ENCODE measurements around the gene C1QTNF5. TPM values are rescaled to one million over a fixed set of nuclear protein-coding genes. Genes with fewer than 3 reads are reported as not detected.

The C1QTNF5 gene
- total and polyA plus RNA-seq, 5 donors from 2014 or later = not detected

GRCh38 chr11:119342023-119342300, 1.3 kb upstream of the C1QTNF5 start:
- H3K9me3 ChIP-seq (ENCODE audit: control insufficient read depth in 2 of 2, low read length in 2 of 2) = no peaks in the 10 kb centered on the region
- DNase-seq = no peak
- H3K9me3 Mint-ChIP-seq = peaks cover 0 to 7% (median 0%) of the 10 kb centered on the region in 7 donors
- no peaks in the 10 kb centered on the region for H3K36me3 ChIP-seq (ENCODE audit: control insufficient read depth, insufficient read depth, low read length)
- no peak overlapping the region for H3K27ac ChIP-seq (ENCODE audit: insufficient read depth, low read length, poor library complexity, severe bottlenecking)
- peaks cover 59% of the 10 kb centered on the region for H3K27me3 Mint-ChIP-seq
- peaks cover 7% of the 10 kb centered on the region for H3K36me3 Mint-ChIP-seq
- peaks cover 25% of the 10 kb centered on the region for H3K4me1 ChIP-seq (ENCODE audit: control insufficient read depth, insufficient read depth, low read length, poor library complexity, severe bottlenecking)
- H3K27ac Mint-ChIP-seq = no peak overlapping the region
- peaks cover 4% of the 10 kb centered on the region for H3K27me3 ChIP-seq (ENCODE audit: control insufficient read depth, insufficient read depth, low read length)
- no peak for ATAC-seq (ENCODE audit: low read depth in 2 of 2)
- no peak overlapping the region for H3K4me3 ChIP-seq (ENCODE audit: low read depth, low read length)
- no peak overlapping the region for H3K4me3 Mint-ChIP-seq
- peaks cover 5 to 28% (median 14%) of the 10 kb centered on the region in 4 donors for H3K4me1 Mint-ChIP-seq

- Mint-ChIP-seq H3K27me3 (peaks cover 55% of the 10 kb centered on the region), H3K4me1 (peaks cover 5 to 34% (median 17%) of the 10 kb centered on the region in 4 donors), H3K36me3 (peaks cover 9% of the 10 kb centered on the region), H3K9me3 (peaks cover 0 to 5% (median 0%) of the 10 kb centered on the region in 7 donors), H3K4me3 (peak overlapping the region; percentile 15 to 52 (median 20)), H3K27ac (no peak overlapping the region)
- Histone ChIP-seq H3K9me3 (ENCODE audit: control insufficient read depth in 2 of 2, low read length in 2 of 2) (no peaks in the 10 kb centered on the region), H3K4me3 (ENCODE audit: low read depth, low read length) (no peak overlapping the region), H3K27me3 (ENCODE audit: control insufficient read depth, insufficient read depth, low read length) (peaks cover 4% of the 10 kb centered on the region), H3K4me1 (ENCODE audit: control insufficient read depth, insufficient read depth, low read length, poor library complexity, severe bottlenecking) (peaks cover 25% of the 10 kb centered on the region), H3K36me3 (ENCODE audit: control insufficient read depth, insufficient read depth, low read length) (no peaks in the 10 kb centered on the region), H3K27ac (ENCODE audit: insufficient read depth, low read length, poor library complexity, severe bottlenecking) (no peak overlapping the region)
- no peak for DNase-seq
- no peak for ATAC-seq (ENCODE audit: low read depth in 2 of 2)
Observed at GRCh38 chr11:119341222-119342022, 739 bp upstream of the C1QTNF5 start.

- DNase-seq = no peak
- H3K4me1 ChIP-seq (ENCODE audit: control insufficient read depth, insufficient read depth, low read length, poor library complexity, severe bottlenecking) = peaks cover 32% of the 10 kb centered on the region
- H3K27me3 ChIP-seq (ENCODE audit: control insufficient read depth, insufficient read depth, low read length) = peaks cover 4% of the 10 kb centered on the region
- Mint-ChIP-seq H3K4me3 (peak overlapping the region in 2 of 4 donors; percentile 65 to 66), H3K27ac (no peak overlapping the region), H3K9me3 (peaks cover 0 to 5% (median 0%) of the 10 kb centered on the region in 7 donors), H3K4me1 (peaks cover 5 to 49% (median 26%) of the 10 kb centered on the region in 4 donors), H3K36me3 (peaks cover 11% of the 10 kb centered on the region), H3K27me3 (peaks cover 46% of the 10 kb centered on the region)
- H3K9me3 ChIP-seq (ENCODE audit: control insufficient read depth in 2 of 2, low read length in 2 of 2) = no peaks in the 10 kb centered on the region
- H3K4me3 ChIP-seq (ENCODE audit: low read depth, low read length) = no peak overlapping the region
- no peak for ATAC-seq (ENCODE audit: low read depth in 2 of 2)
- H3K27ac ChIP-seq (ENCODE audit: insufficient read depth, low read length, poor library complexity, severe bottlenecking) = no peak overlapping the region
- H3K36me3 ChIP-seq (ENCODE audit: control insufficient read depth, insufficient read depth, low read length) = no peaks in the 10 kb centered on the region
Observed at GRCh38 chr11:119339589-119340334, 921 bp downstream of the C1QTNF5 start.

GRCh38 chr11:119338965-119339588, 1.6 kb downstream of the C1QTNF5 start:
- Mint-ChIP-seq H3K4me3 (peak overlapping the region in 3 of 4 donors; percentile 54 to 66 (median 65)), H3K4me1 (peaks cover 8 to 53% (median 29%) of the 10 kb centered on the region in 4 donors), H3K27ac (no peak overlapping the region), H3K9me3 (peaks cover 0 to 5% (median 0%) of the 10 kb centered on the region in 7 donors), H3K36me3 (peaks cover 11% of the 10 kb centered on the region), H3K27me3 (peaks cover 47% of the 10 kb centered on the region)
- peaks cover 4% of the 10 kb centered on the region for H3K27me3 ChIP-seq (ENCODE audit: control insufficient read depth, insufficient read depth, low read length)
- ATAC-seq (ENCODE audit: low read depth in 2 of 2) (no peak), DNase-seq (no peak)
- H3K4me1 ChIP-seq (ENCODE audit: control insufficient read depth, insufficient read depth, low read length, poor library complexity, severe bottlenecking) = peaks cover 35% of the 10 kb centered on the region
- H3K36me3 ChIP-seq (ENCODE audit: control insufficient read depth, insufficient read depth, low read length) = no peaks in the 10 kb centered on the region
- no peaks in the 10 kb centered on the region for H3K9me3 ChIP-seq (ENCODE audit: control insufficient read depth in 2 of 2, low read length in 2 of 2)
- no peak overlapping the region for H3K4me3 ChIP-seq (ENCODE audit: low read depth, low read length)
- H3K27ac ChIP-seq (ENCODE audit: insufficient read depth, low read length, poor library complexity, severe bottlenecking) = no peak overlapping the region

GRCh38 chr11:119338318-119338890, 2.3 kb downstream of the C1QTNF5 start:
- peaks cover 11 to 60% (median 32%) of the 10 kb centered on the region in 4 donors for H3K4me1 Mint-ChIP-seq
- H3K4me1 ChIP-seq (ENCODE audit: control insufficient read depth, insufficient read depth, low read length, poor library complexity, severe bottlenecking) = peaks cover 41% of the 10 kb centered on the region
- H3K4me3 ChIP-seq (ENCODE audit: low read depth, low read length) = no peak overlapping the region
- peak overlapping the region in 2 of 3 donors; percentile 36 to 56 for H3K27ac Mint-ChIP-seq
- peaks cover 4% of the 10 kb centered on the region for H3K27me3 ChIP-seq (ENCODE audit: control insufficient read depth, insufficient read depth, low read length)
- no peaks in the 10 kb centered on the region for H3K36me3 ChIP-seq (ENCODE audit: control insufficient read depth, insufficient read depth, low read length)
- H3K27me3 Mint-ChIP-seq = peaks cover 43% of the 10 kb centered on the region
- no peaks in the 10 kb centered on the region for H3K9me3 ChIP-seq (ENCODE audit: control insufficient read depth in 2 of 2, low read length in 2 of 2)
- peak overlapping the region; percentile 48 to 94 (median 80) for H3K4me3 Mint-ChIP-seq
- DNase-seq (peak; percentile 43 to 72 (median 65)), ATAC-seq (ENCODE audit: low read depth in 2 of 2) (peak; percentile 18)
- H3K36me3 Mint-ChIP-seq = peaks cover 11% of the 10 kb centered on the region
- H3K9me3 Mint-ChIP-seq = peaks cover 0 to 5% (median 0%) of the 10 kb centered on the region in 7 donors
- H3K27ac ChIP-seq (ENCODE audit: insufficient read depth, low read length, poor library complexity, severe bottlenecking) = no peak overlapping the region

- Mint-ChIP-seq H3K27me3 (peaks cover 41% of the 10 kb centered on the region), H3K9me3 (peaks cover 0 to 5% (median 0%) of the 10 kb centered on the region in 7 donors), H3K4me1 (peaks cover 12 to 65% (median 33%) of the 10 kb centered on the region in 4 donors), H3K4me3 (peak overlapping the region in 3 of 4 donors; percentile 51 to 94 (median 63)), H3K27ac (no peak overlapping the region), H3K36me3 (peaks cover 11% of the 10 kb centered on the region)
- Histone ChIP-seq H3K9me3 (ENCODE audit: control insufficient read depth in 2 of 2, low read length in 2 of 2) (no peaks in the 10 kb centered on the region), H3K27me3 (ENCODE audit: control insufficient read depth, insufficient read depth, low read length) (peaks cover 4% of the 10 kb centered on the region), H3K36me3 (ENCODE audit: control insufficient read depth, insufficient read depth, low read length) (no peaks in the 10 kb centered on the region), H3K27ac (ENCODE audit: insufficient read depth, low read length, poor library complexity, severe bottlenecking) (no peak overlapping the region), H3K4me3 (ENCODE audit: low read depth, low read length) (no peak overlapping the region), H3K4me1 (ENCODE audit: control insufficient read depth, insufficient read depth, low read length, poor library complexity, severe bottlenecking) (peaks cover 41% of the 10 kb centered on the region)
- no peak for ATAC-seq (ENCODE audit: low read depth in 2 of 2)
- no peak for DNase-seq
Observed at GRCh38 chr11:119337581-119338317, 2.9 kb downstream of the C1QTNF5 start.
